HTR-8/SVneo (cell line): ENCODE data around the gene ACVRL1.

Experiments used
- DNase-seq: peaks from one replicate; pipeline ENCODE4 v3.0.0; 2011; ENCODE audit warnings: low spot score, mixed read lengths; ENCODE audit not compliant: insufficient read length
- FAIRE-seq: peaks from 2 replicates; lab custom pipeline; 2011; peaks lifted over from hg19 to GRCh38; lab: Jason Lieb, UNC

ACVRL1 gene

GRCh38 chr12:51895378-51896135 is 11.7 kb upstream of the ACVRL1 start:
- no peak for DNase-seq
- FAIRE-seq: no peak

GRCh38 chr12:51896236-51896635 is 11.1 kb upstream of the ACVRL1 start:
- DNase-seq: no peak
- no peak for FAIRE-seq

GRCh38 chr12:51897181-51897580 is 10.1 kb upstream of the ACVRL1 start:
- FAIRE-seq (no peak), DNase-seq (no peak)

- FAIRE-seq (no peak), DNase-seq (no peak)
These were observed 8.8 kb upstream of the ACVRL1 start for GRCh38 chr12:51898506-51898905.

- no peak for DNase-seq
- no peak for FAIRE-seq
These were observed 8.4 kb upstream of the ACVRL1 start for GRCh38 chr12:51898937-51899336.

- FAIRE-seq (no peak), DNase-seq (no peak)
These were observed 6.9 kb upstream of the ACVRL1 start for GRCh38 chr12:51900323-51900889.

GRCh38 chr12:51901121-51901817 is 6.0 kb upstream of the ACVRL1 start:
- DNase-seq: no peak
- FAIRE-seq: no peak

- DNase-seq: no peak
- FAIRE-seq: no peak
These were observed 5.4 kb upstream of the ACVRL1 start for GRCh38 chr12:51901881-51902280.

- FAIRE-seq: no peak
- DNase-seq: no peak
These were observed 2.3 kb upstream of the ACVRL1 start for GRCh38 chr12:51904951-51905470.

- FAIRE-seq: no peak
These were observed 1.6 kb upstream of the ACVRL1 start for GRCh38 chr12:51905471-51906429.

GRCh38 chr12:51906430-51907082 is 748 bp upstream of the ACVRL1 start:
- DNase-seq (no peak), FAIRE-seq (no peak)

More at GRCh38 chr12:51905471-51906429, 1.6 kb upstream of the ACVRL1 start:
- no peak for DNase-seq

GRCh38 chr12:51907856-51908425 is 637 bp downstream of the ACVRL1 start:
- DNase-seq (no peak), FAIRE-seq (no peak)

- FAIRE-seq (no peak), DNase-seq (no peak)
These were observed 1.7 kb downstream of the ACVRL1 start for GRCh38 chr12:51908876-51909592.

GRCh38 chr12:51910168-51910567 is 2.9 kb downstream of the ACVRL1 start:
- DNase-seq (no peak), FAIRE-seq (no peak)

- FAIRE-seq (no peak), DNase-seq (no peak)
These were observed 3.4 kb downstream of the ACVRL1 start for GRCh38 chr12:51910691-51911090.

GRCh38 chr12:51911307-51911706 is 4.0 kb downstream of the ACVRL1 start:
- DNase-seq: no peak
- FAIRE-seq: no peak

GRCh38 chr12:51911788-51912711 is 4.7 kb downstream of the ACVRL1 start:
- FAIRE-seq (no peak), DNase-seq (no peak)
